HEK293 (cell line): ENCODE measurements around the gene PAPSS1.

ENCODE experiments used
- CTCF ChIA-PET: fragments of 350-600 bp; formaldehyde crosslinking; extraction: SDS; loops from one replicate; lab custom pipeline; 2021; ENCODE audit warnings: antibody characterized with exemption; lab: Yijun Ruan, JAX
- POLR2A ChIA-PET: fragments of 300-600 bp; formaldehyde crosslinking; extraction: SDS; loops from one replicate; lab custom pipeline; 2020; ENCODE audit warnings: antibody characterized with exemption, inconsistent platforms; lab: Yijun Ruan, JAX
- H3K27ac ChIP-seq: fragments of 200-500 bp; sonication (Bioruptor generic); 2 replicates; pipeline ENCODE4 v1.5.1; 2014; ENCODE audit warnings: low read depth, low read length, control low read depth, inconsistent platforms; ENCODE audit errors: extremely low read depth
- H3K36me3 ChIP-seq, 2 experiments: fragments of 200-500 bp in 1 of 2; sonication (Bioruptor generic) in 1 of 2; 1 replicate in 1 of 2; 2 replicates in 1 of 2; pipeline ENCODE4 v1.5.1; 2014 to 2017; ENCODE audit warnings: inconsistent platforms in 2 of 2, low read length in 2 of 2; ENCODE audit not compliant: control insufficient read depth in 2 of 2, insufficient read depth in 1 of 2
- H3K4me1 ChIP-seq: fragments of 200-500 bp; sonication (Bioruptor generic); 2 replicates; pipeline ENCODE4 v1.5.1; 2014; ENCODE audit warnings: mild to moderate bottlenecking, low read length, inconsistent platforms; ENCODE audit not compliant: control insufficient read depth, insufficient read depth
- H3K4me3 ChIP-seq: 2 replicates; pipeline ENCODE4 v1.5.1; 2011; ENCODE audit warnings: low read depth, mild to moderate bottlenecking, control low read depth, low read length, moderate library complexity
- H3K9me3 ChIP-seq: fragments of 200-500 bp; sonication (Bioruptor generic); 2 replicates; pipeline ENCODE4 v1.5.1; 2014; ENCODE audit warnings: low read depth, low read length, inconsistent platforms; ENCODE audit not compliant: control insufficient read depth, insufficient read depth
- GLIS1 ChIP-seq: fragments of 450-650 bp; formaldehyde crosslinking; IDR thresholded peaks from 2 replicates; pipeline ENCODE4 v1.5.1; 2016; ENCODE audit warnings: missing biosample characterization, missing genetic modification characterization
- IKZF3 ChIP-seq: fragments of 450-650 bp; IDR thresholded peaks from 2 replicates; pipeline ENCODE4 v1.5.0; 2018; ENCODE audit warnings: missing biosample characterization, mild to moderate bottlenecking, missing genetic modification characterization, moderate library complexity
- PRDM1 ChIP-seq: fragments of 450-650 bp; formaldehyde crosslinking; IDR thresholded peaks from 2 replicates; pipeline ENCODE4; 2016; ENCODE audit warnings: missing biosample characterization, missing genetic modification characterization
- REST ChIP-seq: fragments of 450-650 bp; formaldehyde crosslinking; IDR thresholded peaks from 2 replicates; pipeline ENCODE4 v1.5.1; 2016; ENCODE audit warnings: missing biosample characterization, missing genetic modification characterization
- ZFP37 ChIP-seq: fragments of 450-650 bp; formaldehyde crosslinking; IDR thresholded peaks from 2 replicates; pipeline ENCODE4 v1.5.1; 2016; ENCODE audit warnings: missing biosample characterization, missing genetic modification characterization
- ZNF132 ChIP-seq: fragments of 450-650 bp; formaldehyde crosslinking; IDR thresholded peaks from 2 replicates; pipeline ENCODE4 v1.5.1; 2017; ENCODE audit warnings: missing biosample characterization, missing genetic modification characterization, borderline replicate concordance
- ZNF138 ChIP-seq: fragments of 450-650 bp; formaldehyde crosslinking; IDR thresholded peaks from 2 replicates; pipeline ENCODE4 v1.5.1; 2016; ENCODE audit warnings: missing biosample characterization, missing genetic modification characterization, borderline replicate concordance
- ZNF157 ChIP-seq: fragments of 450-650 bp; formaldehyde crosslinking; IDR thresholded peaks from 2 replicates; pipeline ENCODE4 v1.5.1; 2016; ENCODE audit warnings: missing biosample characterization, missing genetic modification characterization
- ZNF16 ChIP-seq: fragments of 450-650 bp; formaldehyde crosslinking; IDR thresholded peaks from 2 replicates; pipeline ENCODE4 v1.5.1; 2016; ENCODE audit warnings: low read depth, missing biosample characterization, missing genetic modification characterization
- ZNF26 ChIP-seq: fragments of 450-650 bp; formaldehyde crosslinking; IDR thresholded peaks from 2 replicates; pipeline ENCODE4 v1.5.1; 2016; ENCODE audit warnings: missing biosample characterization, missing genetic modification characterization
- ZNF394 ChIP-seq: fragments of 450-650 bp; formaldehyde crosslinking; IDR thresholded peaks from 2 replicates; pipeline ENCODE4 v1.5.1; 2016; ENCODE audit warnings: missing biosample characterization, missing genetic modification characterization, mild to moderate bottlenecking, moderate library complexity, borderline replicate concordance
- ZNF473 ChIP-seq: fragments of 450-650 bp; formaldehyde crosslinking; IDR thresholded peaks from 2 replicates; pipeline ENCODE4 v1.5.1; 2017; ENCODE audit warnings: missing biosample characterization, missing genetic modification characterization
- ZNF544 ChIP-seq: fragments of 450-650 bp; formaldehyde crosslinking; IDR thresholded peaks from 2 replicates; pipeline ENCODE4 v1.5.0; 2017; ENCODE audit warnings: missing biosample characterization, missing genetic modification characterization
- ZNF600 ChIP-seq: fragments of 450-650 bp; formaldehyde crosslinking; IDR thresholded peaks from 2 replicates; pipeline ENCODE4 v1.5.1; 2016; ENCODE audit warnings: missing biosample characterization, missing genetic modification characterization
- ZNF704 ChIP-seq: fragments of 450-650 bp; formaldehyde crosslinking; IDR thresholded peaks from 2 replicates; pipeline ENCODE4 v1.5.1; 2016; ENCODE audit warnings: missing biosample characterization, missing genetic modification characterization
- ZSCAN18 ChIP-seq: fragments of 450-650 bp; formaldehyde crosslinking; IDR thresholded peaks from 2 replicates; pipeline ENCODE4 v1.5.1; 2016; ENCODE audit warnings: missing biosample characterization, missing genetic modification characterization

PAPSS1 gene

GRCh38 chr4:107691378-107691777 lies 28.7 kb downstream of the PAPSS1 start:
- Histone ChIP-seq H3K9me3 (no peaks in the 10 kb centered on the region), H3K27ac (no peak overlapping the region), H3K4me3 (no peak overlapping the region), H3K36me3 (peaks cover 0 to 5% of the 10 kb centered on the region in 2 experiments; a peak in 1 of 3 replicates), H3K4me1 (no peaks in the 10 kb centered on the region)
- ChIA-PET CTCF (no interaction called here), POLR2A (no interaction called here)
- TF ChIP-seq ZNF704 (tag by site-specific recombination): no peak
- no peak for TF ChIP-seq ZNF16 (tag by site-specific recombination)
- no peak for TF ChIP-seq REST (tag by site-specific recombination)
- no peak for TF ChIP-seq ZNF26 (tag by site-specific recombination)
- no peak for TF ChIP-seq ZSCAN18 (tag by site-specific recombination)
- TF ChIP-seq GLIS1: no peak
- no peak for TF ChIP-seq IKZF3 (tag by site-specific recombination)
- TF ChIP-seq ZNF394: no peak
- TF ChIP-seq ZNF138 (tag by site-specific recombination): no peak
- no peak for TF ChIP-seq ZNF473 (tag by site-specific recombination)
- no peak for TF ChIP-seq ZNF544
- no peak for TF ChIP-seq ZNF157

- ChIA-PET POLR2A (no interaction called here), CTCF (no interaction called here)
- no peak overlapping the region for H3K27ac ChIP-seq
- H3K4me1 ChIP-seq: no peaks in the 10 kb centered on the region
- H3K4me3 ChIP-seq: no peak overlapping the region
- H3K36me3 ChIP-seq: peaks cover 0 to 15% of the 10 kb centered on the region in 2 experiments; a peak in 1 of 3 replicates
- TF ChIP-seq PRDM1 (tag by site-specific recombination): 0 out of 2 replicates have a peak, but pooled peaks have one; percentile 37
- TF ChIP-seq ZFP37 (tag by site-specific recombination): 0 out of 2 replicates have a peak, but pooled peaks have one; percentile 46
- TF ChIP-seq ZNF600 (tag by site-specific recombination): no peak
- TF ChIP-seq ZNF132: no peak
- no peaks in the 10 kb centered on the region for H3K9me3 ChIP-seq
These were observed 30.0 kb downstream of the PAPSS1 start for GRCh38 chr4:107689912-107690587.
